ENCODE data around the gene LAMP1. TPM values are rescaled to one million over a fixed set of nuclear protein-coding genes. Genes with fewer than 3 reads are reported as not detected.
"Not testable (repeated sequence)": the region's sequence is repeated elsewhere in the genome, so short reads cannot be mapped to it uniquely, and the experiment has no call there.

The LAMP1 gene, protein sequence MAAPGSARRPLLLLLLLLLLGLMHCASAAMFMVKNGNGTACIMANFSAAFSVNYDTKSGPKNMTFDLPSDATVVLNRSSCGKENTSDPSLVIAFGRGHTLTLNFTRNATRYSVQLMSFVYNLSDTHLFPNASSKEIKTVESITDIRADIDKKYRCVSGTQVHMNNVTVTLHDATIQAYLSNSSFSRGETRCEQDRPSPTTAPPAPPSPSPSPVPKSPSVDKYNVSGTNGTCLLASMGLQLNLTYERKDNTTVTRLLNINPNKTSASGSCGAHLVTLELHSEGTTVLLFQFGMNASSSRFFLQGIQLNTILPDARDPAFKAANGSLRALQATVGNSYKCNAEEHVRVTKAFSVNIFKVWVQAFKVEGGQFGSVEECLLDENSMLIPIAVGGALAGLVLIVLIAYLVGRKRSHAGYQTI
- 100 to 1,000 TPM in 1 of 2 donors, 10 to 100 TPM in 1; 92.5 to 102 TPM for total RNA-seq
- total RNA-seq, result 134 to 183 reads per million in 2 donors

DNA sequence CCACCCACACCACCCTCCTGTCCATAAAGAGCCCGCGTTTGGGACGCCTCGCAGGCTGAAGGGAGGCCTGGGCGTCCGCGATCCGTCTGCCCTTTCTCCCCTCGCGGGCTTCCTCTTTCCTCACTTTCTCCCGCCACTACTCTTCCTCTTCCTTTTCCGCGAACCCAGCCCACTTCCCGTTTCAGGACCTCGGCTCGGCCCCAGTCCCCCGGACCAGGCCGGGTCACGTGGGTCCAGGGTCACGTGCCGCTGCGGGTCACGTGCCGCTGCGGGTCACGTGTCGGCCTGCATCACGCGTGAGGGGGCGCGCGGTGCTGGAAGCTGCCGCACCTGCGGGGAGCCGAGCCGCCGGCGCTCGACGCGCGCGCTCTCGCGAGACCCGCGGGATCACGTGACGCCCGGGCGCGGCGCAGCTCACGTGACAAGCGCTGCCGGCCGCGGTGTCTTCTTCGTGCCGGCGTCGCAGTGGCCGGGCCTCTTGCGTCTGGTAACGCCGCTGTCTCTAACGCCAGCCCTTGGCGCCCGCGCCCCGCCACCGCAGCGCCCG, at the start of gene LAMP1:
TSS of gene LAMP1 (plus strand) at position 417 of the 547 bp plus-strand sequence. CDS start 196 bp downstream, outside the sequence.
- DNase-seq (peak; percentile 99 to 100 (median 99)), ATAC-seq (peak; percentile 86)
- Mint-ChIP-seq H3K27ac (peak within 1 kb of the TSS; percentile 74), H3K27me3 (peaks cover 7% of the 10 kb centered on the region), H3K36me3 (ENCODE audit: low read depth) (no peaks in the 10 kb centered on the region), H3K4me1 (peaks cover 29% of the 10 kb centered on the region), H3K4me3 (peak within 1 kb of the TSS; percentile 95)
- no peaks in the 10 kb centered on the region for H3K9me3 ChIP-seq (ENCODE audit: control insufficient read depth, low read length, poor library complexity, severe bottlenecking)

DNA sequence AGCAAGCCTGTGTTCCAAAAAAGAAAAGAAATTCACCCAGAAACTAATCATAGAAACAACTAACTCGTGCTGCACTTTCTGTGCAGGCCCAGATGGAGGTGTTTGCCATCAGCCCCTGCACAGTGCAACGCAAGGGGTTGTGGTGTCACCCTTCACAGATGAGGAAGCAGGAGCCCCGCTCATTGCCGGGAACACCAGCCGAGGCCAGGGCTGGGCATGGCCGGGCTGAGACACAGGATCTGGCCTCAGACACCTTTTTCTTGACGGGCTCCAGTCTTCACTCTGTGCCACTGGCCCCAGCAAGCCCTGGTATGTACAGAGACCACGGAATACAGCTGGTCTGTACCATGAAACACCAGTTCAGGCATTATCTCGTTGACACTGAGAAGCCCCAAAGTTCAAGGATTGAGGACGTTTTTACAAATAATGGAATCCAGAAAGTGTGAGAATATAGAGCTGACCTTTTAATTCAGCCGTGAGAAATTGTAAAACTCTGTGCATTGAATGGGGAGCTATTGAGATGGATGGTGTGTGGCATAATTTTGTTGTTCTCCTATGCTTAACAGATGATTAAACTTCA, 44.4 kb upstream of the LAMP1 start:
- no peak overlapping the region for H3K27ac Mint-ChIP-seq
- peaks cover 7% of the 10 kb centered on the region for H3K4me1 Mint-ChIP-seq
- no peak for ATAC-seq
- no peaks in the 10 kb centered on the region for H3K27me3 Mint-ChIP-seq
- DNase-seq, result no peak
- no peak overlapping the region for H3K4me3 Mint-ChIP-seq
- peaks cover 23% of the 10 kb centered on the region for H3K36me3 Mint-ChIP-seq (ENCODE audit: low read depth)
- no peaks in the 10 kb centered on the region for H3K9me3 ChIP-seq (ENCODE audit: control insufficient read depth, low read length, poor library complexity, severe bottlenecking)

DNA sequence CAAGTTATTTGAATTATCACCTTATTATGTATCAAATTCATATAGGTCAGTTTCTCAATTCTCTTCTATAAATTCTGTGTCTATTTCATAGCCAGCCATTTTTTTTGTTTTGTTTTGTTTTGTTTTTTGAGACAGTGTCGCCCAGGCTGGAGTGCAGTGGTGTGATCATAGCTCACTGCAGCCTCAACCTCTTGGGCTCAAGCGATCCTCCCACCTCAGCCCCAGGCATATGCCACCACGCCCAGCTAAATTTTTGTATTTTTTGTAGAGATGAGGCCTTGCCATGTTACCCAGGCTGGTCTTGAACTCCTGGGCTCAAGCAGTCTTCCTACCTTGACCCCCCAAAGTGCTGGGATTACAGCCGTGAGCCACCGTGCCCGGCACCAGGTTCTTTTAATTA, 39.1 kb upstream of the LAMP1 start:
- H3K36me3 Mint-ChIP-seq (ENCODE audit: low read depth); H3K9me3 ChIP-seq (ENCODE audit: control insufficient read depth, low read length, poor library complexity, severe bottlenecking); H3K4me1 Mint-ChIP-seq; H3K27me3 Mint-ChIP-seq; H3K27ac Mint-ChIP-seq; ATAC-seq; DNase-seq; H3K4me3 Mint-ChIP-seq: not testable (repeated sequence)

DNA sequence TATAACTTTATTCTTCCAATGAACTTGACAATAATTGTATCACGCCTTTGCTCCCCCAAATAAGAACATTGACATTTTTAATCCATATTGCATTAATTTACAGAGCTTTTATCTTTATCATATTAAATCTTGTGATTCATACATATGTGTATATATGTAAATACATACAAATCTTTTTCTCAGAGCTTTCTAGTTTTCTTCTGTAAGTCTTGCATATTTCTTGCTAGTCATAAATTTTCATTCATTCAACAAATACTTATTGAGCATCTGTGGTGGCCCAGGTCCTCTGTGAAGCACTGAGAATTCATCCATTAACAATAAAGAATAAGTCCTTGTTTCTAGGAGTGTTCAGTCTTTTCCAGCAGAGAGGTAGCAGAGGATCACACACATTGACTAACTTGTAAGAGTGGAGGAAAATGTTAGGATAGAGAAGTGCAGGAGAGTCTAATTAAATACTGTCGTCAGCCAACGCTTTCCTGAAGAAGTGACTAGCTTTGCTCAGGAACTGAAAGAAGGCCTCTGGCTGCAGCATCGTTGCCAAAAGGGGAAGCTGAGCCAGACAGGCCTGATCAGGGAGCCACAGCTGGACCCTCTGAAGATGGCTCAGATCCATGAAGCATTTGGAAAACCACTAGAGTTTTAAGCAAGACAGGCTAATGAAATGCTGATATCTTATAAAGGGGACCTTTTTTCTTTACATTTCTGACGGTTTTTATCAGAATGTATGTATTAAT, 38.6 kb upstream of the LAMP1 start:
- ATAC-seq (no peak), DNase-seq (no peak)
- H3K9me3 ChIP-seq (ENCODE audit: control insufficient read depth, low read length, poor library complexity, severe bottlenecking), result no peaks in the 10 kb centered on the region
- no peaks in the 10 kb centered on the region for H3K4me1 Mint-ChIP-seq
- H3K27ac Mint-ChIP-seq, result no peak overlapping the region
- H3K27me3 Mint-ChIP-seq, result no peaks in the 10 kb centered on the region
- peaks cover 9% of the 10 kb centered on the region for H3K36me3 Mint-ChIP-seq (ENCODE audit: low read depth)
- no peak overlapping the region for H3K4me3 Mint-ChIP-seq

DNA sequence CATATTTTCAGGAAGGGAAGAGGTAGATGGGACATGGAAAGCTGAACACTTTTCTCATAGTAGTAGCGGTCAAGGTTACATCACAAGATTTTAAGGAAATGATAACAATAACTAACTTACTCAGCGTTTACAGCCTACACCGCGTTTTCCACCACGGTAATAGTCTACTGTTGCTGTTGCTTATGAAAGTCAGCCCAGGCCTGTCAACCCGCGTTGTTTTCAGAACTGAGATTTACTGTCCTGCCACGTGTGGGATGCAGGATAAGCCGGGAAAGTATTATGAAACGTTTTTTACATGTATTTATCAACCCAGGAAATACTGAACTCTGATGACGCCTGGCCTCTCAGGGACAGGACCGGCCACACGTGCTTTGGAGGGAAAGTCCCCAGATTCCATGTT, 36.0 kb upstream of the LAMP1 start:
- no peaks in the 10 kb centered on the region for H3K27me3 Mint-ChIP-seq
- H3K36me3 Mint-ChIP-seq (ENCODE audit: low read depth), result peaks cover 5% of the 10 kb centered on the region
- H3K27ac Mint-ChIP-seq, result no peak overlapping the region
- DNase-seq (no peak), ATAC-seq (no peak)
- H3K9me3 ChIP-seq (ENCODE audit: control insufficient read depth, low read length, poor library complexity, severe bottlenecking), result no peaks in the 10 kb centered on the region
- no peak overlapping the region for H3K4me3 Mint-ChIP-seq
- no peaks in the 10 kb centered on the region for H3K4me1 Mint-ChIP-seq

DNA sequence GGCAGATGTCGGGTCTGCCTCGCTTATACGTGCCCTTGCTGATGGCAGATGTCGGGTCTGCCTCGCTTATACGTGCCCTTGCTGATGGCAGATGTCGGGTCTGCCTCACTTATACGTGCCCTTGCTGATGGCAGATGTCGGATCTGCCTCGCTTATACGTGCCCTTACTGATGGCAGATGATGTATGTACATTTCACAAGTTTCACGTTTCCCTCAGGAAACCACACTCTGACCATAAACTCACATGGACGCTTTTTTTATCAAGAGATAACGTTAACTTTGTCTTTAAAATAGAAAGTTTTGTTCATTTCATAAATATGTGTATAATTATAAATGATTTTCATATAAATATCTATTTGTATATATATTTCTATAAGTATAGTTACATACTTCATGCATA, 34.0 kb upstream of the LAMP1 start:
- H3K4me1 Mint-ChIP-seq; H3K4me3 Mint-ChIP-seq; ATAC-seq; H3K9me3 ChIP-seq (ENCODE audit: control insufficient read depth, low read length, poor library complexity, severe bottlenecking); H3K27ac Mint-ChIP-seq; H3K36me3 Mint-ChIP-seq (ENCODE audit: low read depth); H3K27me3 Mint-ChIP-seq; DNase-seq: not testable (repeated sequence)

DNA sequence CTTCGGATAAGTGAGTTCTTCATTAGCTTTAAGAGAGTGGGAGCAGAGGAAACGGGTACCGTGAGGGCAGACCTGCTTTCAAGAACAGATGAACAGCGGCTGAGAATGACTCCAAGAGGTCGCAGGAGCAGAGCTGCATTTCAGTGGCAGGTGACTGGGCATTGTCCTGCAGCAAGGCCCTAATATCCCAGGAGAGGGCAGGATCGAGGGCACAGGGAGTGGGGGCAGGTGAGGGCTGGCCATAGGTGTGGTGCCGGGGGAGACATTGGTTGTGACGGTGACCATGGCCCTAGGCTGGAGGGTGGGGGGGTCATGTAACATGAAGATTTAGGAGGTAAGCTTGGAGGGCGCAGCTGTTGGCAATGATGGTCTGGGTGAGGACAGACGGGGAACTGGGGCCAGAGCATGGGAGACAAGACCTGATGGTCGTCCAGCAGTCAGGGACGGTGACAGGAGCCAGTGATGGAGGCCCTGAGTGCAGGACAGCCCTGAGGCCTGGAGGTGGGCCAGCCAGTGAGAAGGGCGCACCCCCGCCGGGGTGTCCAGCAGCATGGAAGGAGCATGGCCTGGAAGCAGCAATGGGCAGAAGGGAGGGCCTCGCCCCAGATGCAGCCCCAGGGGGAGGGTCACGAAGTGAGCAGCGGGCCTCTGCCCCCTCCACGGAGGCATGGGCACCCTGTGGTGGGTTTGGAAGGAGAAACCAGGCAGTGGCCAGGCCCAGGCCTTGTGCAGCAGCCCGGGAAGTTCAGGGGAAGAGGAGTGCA, 29.2 kb upstream of the LAMP1 start:
- H3K4me1 Mint-ChIP-seq, result peaks cover 8% of the 10 kb centered on the region
- H3K27me3 Mint-ChIP-seq, result no peaks in the 10 kb centered on the region
- H3K4me3 Mint-ChIP-seq, result no peak overlapping the region
- ATAC-seq (no peak), DNase-seq (no peak)
- no peaks in the 10 kb centered on the region for H3K36me3 Mint-ChIP-seq (ENCODE audit: low read depth)
- no peaks in the 10 kb centered on the region for H3K9me3 ChIP-seq (ENCODE audit: control insufficient read depth, low read length, poor library complexity, severe bottlenecking)
- H3K27ac Mint-ChIP-seq, result peak overlapping the region; percentile 57

DNA sequence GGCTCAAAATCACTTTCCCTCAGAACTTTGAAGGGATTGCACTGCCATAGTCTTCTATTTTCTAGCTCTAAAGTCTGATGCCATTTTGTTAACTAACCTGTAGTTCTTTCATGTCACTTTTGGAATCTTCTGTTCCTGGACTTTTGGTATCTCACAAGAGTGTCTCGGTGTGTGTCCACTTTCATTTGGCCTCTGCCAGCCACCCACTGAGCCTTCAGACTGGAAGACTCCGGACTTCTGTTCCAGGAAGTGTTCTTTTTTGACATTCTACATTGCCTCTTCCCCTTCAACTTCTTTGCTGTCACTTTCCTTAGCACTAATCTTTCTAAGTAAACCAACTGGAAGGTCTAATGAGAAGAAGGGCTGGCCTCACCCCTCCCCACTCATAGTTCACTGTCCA, 25.0 kb upstream of the LAMP1 start:
- Mint-ChIP-seq H3K27me3 (peaks cover 5% of the 10 kb centered on the region), H3K36me3 (ENCODE audit: low read depth) (no peaks in the 10 kb centered on the region), H3K27ac (no peak overlapping the region), H3K4me1 (peaks cover 19% of the 10 kb centered on the region), H3K4me3 (no peak overlapping the region)
- no peak for DNase-seq
- no peaks in the 10 kb centered on the region for H3K9me3 ChIP-seq (ENCODE audit: control insufficient read depth, low read length, poor library complexity, severe bottlenecking)
- no peak for ATAC-seq

DNA sequence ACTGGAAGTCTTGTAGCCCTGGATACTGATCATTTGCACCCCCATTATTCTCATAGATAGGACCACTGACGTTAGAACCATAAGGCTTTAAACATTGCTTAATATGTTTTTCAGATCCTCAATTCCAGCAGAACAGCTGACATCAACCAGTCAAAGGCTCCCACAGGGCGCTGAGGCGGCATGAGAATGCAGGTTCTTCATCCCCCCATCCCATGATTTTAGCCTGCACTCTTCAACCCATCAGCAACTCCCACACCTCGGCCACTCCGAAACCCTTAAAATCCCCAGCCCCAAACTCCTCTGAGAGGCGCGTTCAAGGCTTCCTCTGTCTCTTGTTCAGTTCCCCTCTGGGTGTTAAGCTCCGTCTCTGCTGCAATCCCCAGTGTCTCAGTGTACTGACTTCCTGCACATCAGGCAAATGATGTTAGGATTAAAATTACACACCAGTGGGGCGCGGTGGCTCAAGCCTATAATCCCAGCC, 24.3 kb upstream of the LAMP1 start:
- peaks cover 2% of the 10 kb centered on the region for H3K36me3 Mint-ChIP-seq (ENCODE audit: low read depth)
- peaks cover 16% of the 10 kb centered on the region for H3K4me1 Mint-ChIP-seq
- no peaks in the 10 kb centered on the region for H3K9me3 ChIP-seq (ENCODE audit: control insufficient read depth, low read length, poor library complexity, severe bottlenecking)
- H3K4me3 Mint-ChIP-seq, result no peak overlapping the region
- peaks cover 5% of the 10 kb centered on the region for H3K27me3 Mint-ChIP-seq
- no peak overlapping the region for H3K27ac Mint-ChIP-seq
- ATAC-seq (no peak), DNase-seq (no peak)

DNA sequence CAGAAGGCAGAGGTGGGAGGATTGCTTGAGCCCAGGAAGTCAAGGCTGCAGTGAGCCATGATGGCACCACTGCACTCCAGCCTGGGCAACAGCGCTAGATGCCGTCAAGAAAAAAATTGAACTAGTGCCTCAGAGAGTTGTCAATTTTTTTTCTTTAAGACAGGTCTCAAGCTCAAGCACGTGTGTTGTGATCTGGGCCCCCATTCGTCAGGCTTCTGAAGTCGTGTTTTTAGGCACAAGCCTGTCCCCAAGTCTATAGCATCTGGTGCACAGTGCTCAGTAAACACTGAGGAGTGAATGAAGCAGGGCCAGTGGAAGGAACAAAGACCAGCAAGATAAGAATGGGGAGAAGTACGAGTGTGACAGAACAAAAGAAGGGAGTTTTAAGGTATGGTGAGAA, 23.7 kb upstream of the LAMP1 start:
- Mint-ChIP-seq H3K27ac (peak overlapping the region; percentile 87), H3K4me3 (no peak overlapping the region), H3K4me1 (peaks cover 12% of the 10 kb centered on the region), H3K36me3 (ENCODE audit: low read depth) (peaks cover 2% of the 10 kb centered on the region), H3K27me3 (peaks cover 8% of the 10 kb centered on the region)
- no peak for DNase-seq
- no peak for ATAC-seq
- H3K9me3 ChIP-seq (ENCODE audit: control insufficient read depth, low read length, poor library complexity, severe bottlenecking), result no peaks in the 10 kb centered on the region

DNA sequence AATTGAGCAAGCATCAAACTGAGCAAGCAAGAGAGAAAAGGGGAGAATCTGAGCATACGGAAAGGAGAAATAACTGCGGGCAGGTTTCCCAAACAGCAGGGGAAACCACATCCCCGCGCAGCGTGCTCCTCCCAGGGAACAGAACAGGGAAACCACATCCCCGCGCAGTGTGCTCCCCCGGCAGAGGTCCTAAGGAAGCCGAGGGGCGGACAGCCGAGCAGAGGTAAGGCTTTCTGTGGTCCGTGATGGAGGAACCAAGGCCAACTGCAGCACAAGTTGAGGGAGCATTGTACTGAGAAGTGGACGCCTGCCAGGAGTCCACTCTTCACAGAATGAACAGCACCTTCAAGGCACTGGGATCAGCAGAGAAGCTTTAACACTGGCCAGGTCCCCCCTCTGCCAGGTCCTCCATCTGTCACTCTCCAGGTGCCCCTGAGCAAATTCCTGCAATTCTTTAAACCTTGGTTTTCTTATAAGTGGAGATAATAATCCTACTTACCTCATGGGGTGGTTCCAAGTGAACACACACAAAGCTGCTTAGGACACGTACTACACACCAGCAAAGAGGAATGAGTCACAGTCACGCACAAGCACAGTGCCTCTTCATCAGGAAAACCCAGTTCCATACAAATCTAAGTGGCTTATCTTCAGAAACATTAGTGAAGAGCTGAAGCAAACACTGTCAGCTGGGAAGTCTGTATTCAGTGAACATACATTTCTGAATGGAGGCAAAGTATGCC, 23.0 kb upstream of the LAMP1 start:
- Mint-ChIP-seq H3K36me3 (ENCODE audit: low read depth) (peaks cover 2% of the 10 kb centered on the region), H3K27me3 (peaks cover 15% of the 10 kb centered on the region), H3K4me1 (peaks cover 11% of the 10 kb centered on the region), H3K4me3 (no peak overlapping the region), H3K27ac (peak overlapping the region; percentile 87)
- H3K9me3 ChIP-seq (ENCODE audit: control insufficient read depth, low read length, poor library complexity, severe bottlenecking), result no peaks in the 10 kb centered on the region
- no peak for ATAC-seq
- no peak for DNase-seq

DNA sequence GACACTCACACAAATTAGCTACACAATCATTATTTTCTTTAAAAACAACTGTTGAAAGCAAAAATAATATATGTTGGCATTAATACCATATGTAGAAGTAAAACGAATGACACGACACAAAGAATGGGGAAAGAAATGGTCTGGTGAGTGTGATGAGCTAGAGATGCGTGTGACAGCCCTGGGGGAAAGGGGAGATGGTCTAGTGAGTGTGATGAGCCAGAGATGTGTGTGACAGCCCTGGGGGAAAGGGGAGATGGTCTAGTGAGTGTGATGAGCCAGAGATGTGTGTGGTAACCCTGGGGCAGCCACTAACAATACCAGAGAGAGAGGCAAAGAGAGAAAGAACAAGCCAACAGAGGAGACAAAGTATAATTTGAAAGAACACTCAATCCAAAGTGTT, 22.3 kb upstream of the LAMP1 start:
- ATAC-seq, result no peak
- H3K4me3 Mint-ChIP-seq, result no peak overlapping the region
- peaks cover 16% of the 10 kb centered on the region for H3K27me3 Mint-ChIP-seq

More for the DNA sequence above, 22.3 kb upstream of the LAMP1 start:
- peaks cover 11% of the 10 kb centered on the region for H3K4me1 Mint-ChIP-seq
- DNase-seq, result no peak
- peak overlapping the region; percentile 47 for H3K27ac Mint-ChIP-seq
- H3K9me3 ChIP-seq (ENCODE audit: control insufficient read depth, low read length, poor library complexity, severe bottlenecking), result no peaks in the 10 kb centered on the region
- H3K36me3 Mint-ChIP-seq (ENCODE audit: low read depth), result peaks cover 2% of the 10 kb centered on the region
